Sigmoid colon (tissue), 4 donors: Measurements from ENCODE around the gene NHEJ1.

Source experiments
- CTCF ChIP-seq, 4 experiments: fragments of 450-650 bp in 3 of 4; fragments of 200-600 bp in 1 of 4; IDR thresholded peaks; one replicate each; pipeline ENCODE4 v1.5.1; 2016 to 2019; ENCODE audit warnings: antibody characterized with exemption in 4 of 4, mild to moderate bottlenecking in 3 of 4, moderate library complexity in 2 of 4
- POLR2A ChIP-seq, 2 donors: fragments of 450-650 bp; IDR thresholded peaks; one replicate each; pipeline ENCODE4 v1.6.1; 2016; ENCODE audit warnings: antibody characterized with exemption in 2 of 2, mild to moderate bottlenecking in 2 of 2, moderate library complexity in 2 of 2
- POLR2AphosphoS5 ChIP-seq, 4 donors: sonication (generic); formaldehyde crosslinking; IDR thresholded peaks; one replicate each; pipeline ENCODE4 v1.6.1; 2017; ENCODE audit warnings: antibody characterized with exemption in 4 of 4

GRCh38 chr2:219106251-219106650, 54.4 kb downstream of the NHEJ1 start:
- TF ChIP-seq CTCF (IDR thresholded peaks at IDR 0.05) (no peak), POLR2AphosphoS5 (IDR thresholded peaks at IDR 0.05) (no peak), POLR2A (IDR thresholded peaks at IDR 0.05) (no peak)
